ENCODE measurements around the gene MCM6. TPM values are rescaled to one million over a fixed set of nuclear protein-coding genes. Genes with fewer than 3 reads are reported as not detected.
A peak's percentile ranks its signal among the peaks of the same experiment; 100 is the strongest.
"Not testable (repeated sequence)": the region's sequence is repeated elsewhere in the genome, so short reads cannot be mapped to it uniquely, and the experiment has no call there.

Gene MCM6
- total RNA-seq, 1 experiment from 2014 or later = 23.4 TPM

- DNase-seq (ENCODE audit: low spot score) = no peak
Observed at GRCh38 chr2:135821190-135821589, 55.1 kb downstream of the MCM6 start.

GRCh38 chr2:135820003-135820618, 56.1 kb downstream of the MCM6 start:
- no peak for DNase-seq (ENCODE audit: low spot score)

GRCh38 chr2:135818937-135819610, 57.2 kb downstream of the MCM6 start:
- DNase-seq (ENCODE audit: low spot score) = peak; percentile 36

- DNase-seq (ENCODE audit: low spot score) = no peak
Observed at GRCh38 chr2:135817951-135818350, 58.3 kb downstream of the MCM6 start.

- no peak for DNase-seq (ENCODE audit: low spot score)
Observed at GRCh38 chr2:135817466-135817865, 58.8 kb downstream of the MCM6 start.

- no peak for DNase-seq (ENCODE audit: low spot score)
Observed at GRCh38 chr2:135815269-135815668, 61.0 kb downstream of the MCM6 start.

- no peak for DNase-seq (ENCODE audit: low spot score)
Observed at GRCh38 chr2:135812907-135813511, 63.2 kb downstream of the MCM6 start.

GRCh38 chr2:135807874-135808273, 68.4 kb downstream of the MCM6 start:
- not testable (repeated sequence) for DNase-seq (ENCODE audit: low spot score)

- no peak for DNase-seq (ENCODE audit: low spot score)
Observed at GRCh38 chr2:135803278-135803677, 73.0 kb downstream of the MCM6 start.

- no peak for DNase-seq (ENCODE audit: low spot score)
Observed at GRCh38 chr2:135802350-135802749, 73.9 kb downstream of the MCM6 start.

- no peak for DNase-seq (ENCODE audit: low spot score)
Observed at GRCh38 chr2:135800513-135801460, 75.5 kb downstream of the MCM6 start.

- DNase-seq (ENCODE audit: low spot score) = no peak
Observed at GRCh38 chr2:135799738-135800137, 76.5 kb downstream of the MCM6 start.

GRCh38 chr2:135798762-135799161, 77.5 kb downstream of the MCM6 start:
- no peak for DNase-seq (ENCODE audit: low spot score)

- DNase-seq (ENCODE audit: low spot score) = no peak
Observed at GRCh38 chr2:135798275-135798705, 78.0 kb downstream of the MCM6 start.

- peak; percentile 83 for DNase-seq (ENCODE audit: low spot score)
Observed at GRCh38 chr2:135797497-135798274, 78.6 kb downstream of the MCM6 start.

GRCh38 chr2:135796606-135797005, 79.6 kb downstream of the MCM6 start:
- DNase-seq (ENCODE audit: low spot score) = no peak

GRCh38 chr2:135795641-135796040, 80.6 kb downstream of the MCM6 start:
- not testable (repeated sequence) for DNase-seq (ENCODE audit: low spot score)

GRCh38 chr2:135792401-135793150, 83.7 kb downstream of the MCM6 start:
- no peak for DNase-seq (ENCODE audit: low spot score)

- no peak for DNase-seq (ENCODE audit: low spot score)
Observed at GRCh38 chr2:135791418-135792190, 84.6 kb downstream of the MCM6 start.

Measured in HT-29 (cell line).